OCI-LY1 (cell line): ENCODE results near the gene TRIM2.

ENCODE experiments used
- H2AFZ ChIP-seq: fragments of 200-600 bp; sonication (generic), shearing (Covaris generic); 2 replicates; pipeline ENCODE4 v1.6.0; 2014; ENCODE audit warnings: antibody characterized with exemption, mild to moderate bottlenecking, low read length
- H3F3A ChIP-seq: fragments of 200-600 bp; sonication (generic), shearing (Covaris generic); 2 replicates; pipeline ENCODE4 v1.6.0; 2014; ENCODE audit warnings: mild to moderate bottlenecking, antibody characterized with exemption, low read length, moderate library complexity; ENCODE audit not compliant: insufficient read depth
- H3K27ac ChIP-seq: fragments of 200-600 bp; sonication (generic); 2 replicates; pipeline ENCODE4 v1.5.1; 2014; ENCODE audit warnings: low read length, mixed run types, mild to moderate bottlenecking, low read depth; ENCODE audit not compliant: poor library complexity, severe bottlenecking
- H3K27me3 ChIP-seq: fragments of 200-600 bp; sonication (generic); 2 replicates; pipeline ENCODE4 v1.6.0; 2014; ENCODE audit warnings: antibody characterized with exemption, mild to moderate bottlenecking, low read length, moderate library complexity; ENCODE audit not compliant: insufficient read depth
- H3K36me3 ChIP-seq: fragments of 200-600 bp; sonication (generic); 2 replicates; pipeline ENCODE4 v1.6.1; 2014; ENCODE audit warnings: mild to moderate bottlenecking, antibody characterized with exemption, low read length, moderate library complexity, mixed read lengths; ENCODE audit not compliant: insufficient read depth
- H3K4me1 ChIP-seq: fragments of 200-600 bp; sonication (generic); 2 replicates; pipeline ENCODE4 v1.5.1; 2014; ENCODE audit warnings: mild to moderate bottlenecking, low read length, moderate library complexity; ENCODE audit not compliant: insufficient read depth, severe bottlenecking
- H3K4me2 ChIP-seq: fragments of 200-600 bp; sonication (generic), shearing (Covaris generic); 2 replicates; pipeline ENCODE4 v1.6.1; 2014; ENCODE audit warnings: low read length
- H3K4me3 ChIP-seq: fragments of 200-600 bp; sonication (generic); 2 replicates; pipeline ENCODE4 v1.5.1; 2014; ENCODE audit warnings: low read length, low read depth, mild to moderate bottlenecking, mixed read lengths; ENCODE audit not compliant: poor library complexity, severe bottlenecking
- H3K79me2 ChIP-seq: fragments of 200-600 bp; shearing (Covaris generic); 2 replicates; pipeline ENCODE4 v1.6.1; 2016; ENCODE audit warnings: mixed run types, low read length, mixed read lengths; ENCODE audit not compliant: insufficient read depth
- H3K9ac ChIP-seq: fragments of 200-600 bp; sonication (generic), shearing (Covaris generic); 2 replicates; pipeline ENCODE4 v1.6.1; 2014; ENCODE audit warnings: mild to moderate bottlenecking, low read length, mixed read lengths
- H3K9me2 ChIP-seq: fragments of 200-600 bp; sonication (generic), shearing (Covaris generic); 2 replicates; pipeline ENCODE4 v1.6.1; 2014; ENCODE audit warnings: low read depth, mild to moderate bottlenecking, low read length, mixed read lengths
- H3K9me3 ChIP-seq: fragments of 200-600 bp; shearing (Covaris generic); 2 replicates; pipeline ENCODE4 v1.6.1; 2014; ENCODE audit warnings: low read length, mixed read lengths
- H4K20me1 ChIP-seq: fragments of 200-600 bp; sonication (generic), shearing (Covaris generic); 2 replicates; pipeline ENCODE4 v1.6.0; 2016; ENCODE audit warnings: mild to moderate bottlenecking, low read length; ENCODE audit not compliant: insufficient read depth
- CTCF ChIP-seq: fragments of 200-600 bp; sonication (generic), shearing (Covaris generic); IDR thresholded peaks from 2 replicates; pipeline ENCODE4 v1.5.1; 2017; ENCODE audit warnings: mild to moderate bottlenecking, antibody characterized with exemption, low read length, moderate library complexity, mixed read lengths
- EZH2 ChIP-seq: fragments of 200-600 bp; sonication (generic), shearing (Covaris generic); IDR thresholded peaks from 2 replicates; pipeline ENCODE4 v1.8.0; 2017; ENCODE audit warnings: borderline replicate concordance, mixed run types, mild to moderate bottlenecking, antibody characterized with exemption, low read length, moderate library complexity, mixed read lengths

Gene TRIM2

GRCh38 chr4:153210727-153211126 is 6.5 kb downstream of the TRIM2 start:
- H3K4me3 ChIP-seq, result no peak overlapping the region
- TF ChIP-seq CTCF, result no peak
- TF ChIP-seq EZH2, result no peak
- H3K4me1 ChIP-seq, result no peaks in the 10 kb centered on the region
- no peak overlapping the region for H3K27ac ChIP-seq
- H3K9me2 ChIP-seq, result no peaks in the 10 kb centered on the region
- H3K4me2 ChIP-seq, result no peak overlapping the region
- H3K36me3 ChIP-seq, result no peaks in the 10 kb centered on the region
- H4K20me1 ChIP-seq, result no peaks in the 10 kb centered on the region
- no peaks in the 10 kb centered on the region for H3K9me3 ChIP-seq
- H3K9ac ChIP-seq, result no peak overlapping the region
- no peaks in the 10 kb centered on the region for H3K79me2 ChIP-seq
- H3K27me3 ChIP-seq, result peaks cover 8% of the 10 kb centered on the region; the same call in 1 of the 2 replicates
- H2AFZ ChIP-seq, result no peak overlapping the region
- no peaks in the 10 kb centered on the region for H3F3A ChIP-seq

- H3F3A ChIP-seq, result no peaks in the 10 kb centered on the region
- TF ChIP-seq EZH2, result no peak
- TF ChIP-seq CTCF, result no peak
- no peaks in the 10 kb centered on the region for H3K9me3 ChIP-seq
- no peaks in the 10 kb centered on the region for H3K36me3 ChIP-seq
- no peak overlapping the region for H3K4me2 ChIP-seq
- H3K4me1 ChIP-seq, result no peaks in the 10 kb centered on the region
- H3K9ac ChIP-seq, result no peak overlapping the region
- no peaks in the 10 kb centered on the region for H4K20me1 ChIP-seq
- H3K27me3 ChIP-seq, result peaks cover 4% of the 10 kb centered on the region; the same call in 1 of the 2 replicates
- no peaks in the 10 kb centered on the region for H3K9me2 ChIP-seq
- H3K79me2 ChIP-seq, result no peaks in the 10 kb centered on the region
- no peak overlapping the region for H3K4me3 ChIP-seq
- no peak overlapping the region for H2AFZ ChIP-seq
- H3K27ac ChIP-seq, result no peak overlapping the region
These were observed 7.9 kb downstream of the TRIM2 start for GRCh38 chr4:153211986-153212728.

DNA sequence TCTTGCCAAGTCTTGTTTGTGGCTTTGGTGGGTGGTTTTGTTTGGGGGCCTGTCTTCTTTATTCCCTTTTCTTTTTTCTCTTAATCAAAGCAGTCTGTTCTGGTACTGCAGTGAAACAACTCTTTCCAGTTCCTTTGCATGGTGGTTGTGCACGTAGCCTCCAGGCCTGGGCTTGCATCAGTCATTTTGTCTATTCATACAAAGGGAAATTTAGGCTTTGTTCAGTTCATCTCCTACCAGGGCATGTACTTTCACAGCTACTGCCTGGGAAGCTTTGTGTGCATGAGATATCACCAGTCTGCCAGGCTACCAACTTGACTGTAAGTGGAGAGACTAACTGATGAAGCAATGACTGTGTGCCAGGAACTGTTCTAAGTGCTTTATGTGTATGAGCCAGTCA is 8.5 kb downstream of the TRIM2 start:
- Histone ChIP-seq H3K9me3 (no peaks in the 10 kb centered on the region), H2AFZ (no peak overlapping the region), H3K4me3 (no peak overlapping the region), H3F3A (no peaks in the 10 kb centered on the region), H3K9ac (no peak overlapping the region), H3K4me1 (no peaks in the 10 kb centered on the region), H3K27ac (no peak overlapping the region), H3K4me2 (no peak overlapping the region), H3K36me3 (no peaks in the 10 kb centered on the region), H3K9me2 (no peaks in the 10 kb centered on the region), H3K27me3 (0 out of 2 replicates have a peak, but pooled peaks cover 4% of the 10 kb centered on the region), H4K20me1 (no peaks in the 10 kb centered on the region), H3K79me2 (no peaks in the 10 kb centered on the region)
- no peak for TF ChIP-seq EZH2
- no peak for TF ChIP-seq CTCF
